Gastrocnemius medialis (tissue), 4 donors: ENCODE measurements around the gene TAS2R9. TPM values are rescaled to one million over a fixed set of nuclear protein-coding genes. Genes with fewer than 3 reads are reported as not detected.

Experiments
- ATAC-seq, 2 donors: fragments of 150-250 bp; one replicate each; pipeline ENCODE4 v1.9.1; 2016
- DNase-seq, 2 donors: peaks; one replicate each; pipeline ENCODE4 v3.0.0-alpha.2; 2019
- H3K27ac ChIP-seq, 4 donors: fragments of 200-600 bp; sonication (generic); 1 replicate in 1 of 4; 2 replicates in 3 of 4; pipeline ENCODE4 v1.5.1; 2016 to 2018; ENCODE audit warnings: mild to moderate bottlenecking in 2 of 4, moderate library complexity in 1 of 4
- H3K27me3 ChIP-seq, 3 donors: fragments of 200-600 bp; sonication (generic) in 2 of 3; 1 replicate in 1 of 3; 2 replicates in 2 of 3; pipeline versions ENCODE4 v1.5.1 to v1.6.0; 2016 to 2019; ENCODE audit warnings: mild to moderate bottlenecking in 1 of 3, moderate library complexity in 1 of 3
- H3K36me3 ChIP-seq, 2 donors: fragments of 200-600 bp; sonication (generic) in 1 of 2; one replicate each; pipeline ENCODE4 v1.5.1; 2017 to 2018
- H3K4me1 ChIP-seq, 2 donors: fragments of 200-600 bp; sonication (generic) in 1 of 2; one replicate each; pipeline ENCODE4 v1.5.1; 2016 to 2017; ENCODE audit warnings: mild to moderate bottlenecking in 2 of 2
- H3K4me3 ChIP-seq, 4 donors: fragments of 200-600 bp; sonication (generic) in 3 of 4; 1 replicate in 1 of 4; 2 replicates in 3 of 4; pipeline ENCODE4 v1.5.1; 2016 to 2019; ENCODE audit warnings: mild to moderate bottlenecking in 2 of 4
- H3K9me3 ChIP-seq, 3 donors: fragments of 200-600 bp; sonication (generic) in 2 of 3; 1 replicate in 1 of 3; 2 replicates in 2 of 3; pipeline ENCODE4 v1.5.1; 2016 to 2019
- POLR2A ChIP-seq, 2 donors: fragments of 450-650 bp; IDR thresholded peaks; one replicate each; pipeline ENCODE4 v1.6.1; 2017; ENCODE audit warnings: antibody characterized with exemption in 2 of 2, mild to moderate bottlenecking in 2 of 2, moderate library complexity in 2 of 2
- in situ Hi-C, 4 donors: fragments of 200-750 bp; cut with MboI; loops; one replicate each; pipeline versions ENCODE4 v1.15.0 to v1.8.0; 2017; ENCODE audit warnings: low sequenced_read_pairs in 4 of 4
- intact Hi-C: fragments of 100-400 bp; cut with DNase I; formaldehyde crosslinking; loops from one replicate; pipeline ENCODE4 v1.15.1; 2023; ENCODE audit warnings: low total_unique reads
- total RNA-seq, 4 donors: library from RNA; depleted of rRNA; stranded (reverse); fragments of >200 nt; gene quantifications; one replicate each; pipeline versions ENCODE4 v1.1.0 to v1.2.3, GENCODE V29; 2016
- TF ChIP-seq, protein P1 (sequence below), 5 experiments: fragments of 450-650 bp in 3 of 5; fragments of 200-600 bp in 2 of 5; sonication (generic) in 2 of 5; IDR thresholded peaks in 4 of 5; conservative IDR thresholded peaks in 1 of 5; 1 replicate in 4 of 5; 2 replicates in 1 of 5; pipeline ENCODE4 v1.5.1; 2016 to 2019; ENCODE audit warnings: antibody characterized with exemption in 5 of 5, mild to moderate bottlenecking in 3 of 5, moderate library complexity in 3 of 5

The TAS2R9 gene
- total RNA-seq, 4 donors from 2014 or later, result 1.1 TPM; not detected in 3

- no peaks in the 10 kb centered on the region for H3K4me1 ChIP-seq
- H3K36me3 ChIP-seq, result no peaks in the 10 kb centered on the region
- no peaks in the 10 kb centered on the region for H3K9me3 ChIP-seq
- ATAC-seq (no peak), DNase-seq (no peak)
- intact Hi-C loops, result no loop called here
- no peak overlapping the region for H3K27ac ChIP-seq
- TF ChIP-seq POLR2A (IDR thresholded peaks at IDR 0.05), result no peak
- TF ChIP-seq, protein P1, sequence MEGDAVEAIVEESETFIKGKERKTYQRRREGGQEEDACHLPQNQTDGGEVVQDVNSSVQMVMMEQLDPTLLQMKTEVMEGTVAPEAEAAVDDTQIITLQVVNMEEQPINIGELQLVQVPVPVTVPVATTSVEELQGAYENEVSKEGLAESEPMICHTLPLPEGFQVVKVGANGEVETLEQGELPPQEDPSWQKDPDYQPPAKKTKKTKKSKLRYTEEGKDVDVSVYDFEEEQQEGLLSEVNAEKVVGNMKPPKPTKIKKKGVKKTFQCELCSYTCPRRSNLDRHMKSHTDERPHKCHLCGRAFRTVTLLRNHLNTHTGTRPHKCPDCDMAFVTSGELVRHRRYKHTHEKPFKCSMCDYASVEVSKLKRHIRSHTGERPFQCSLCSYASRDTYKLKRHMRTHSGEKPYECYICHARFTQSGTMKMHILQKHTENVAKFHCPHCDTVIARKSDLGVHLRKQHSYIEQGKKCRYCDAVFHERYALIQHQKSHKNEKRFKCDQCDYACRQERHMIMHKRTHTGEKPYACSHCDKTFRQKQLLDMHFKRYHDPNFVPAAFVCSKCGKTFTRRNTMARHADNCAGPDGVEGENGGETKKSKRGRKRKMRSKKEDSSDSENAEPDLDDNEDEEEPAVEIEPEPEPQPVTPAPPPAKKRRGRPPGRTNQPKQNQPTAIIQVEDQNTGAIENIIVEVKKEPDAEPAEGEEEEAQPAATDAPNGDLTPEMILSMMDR (IDR thresholded peaks at IDR 0.05 in 4 of 5, conservative IDR thresholded peaks at IDR 0.05 in 1 of 5), result no peak
- in situ Hi-C loops, result no loop called here
- H3K4me3 ChIP-seq, result no peak overlapping the region
- no peaks in the 10 kb centered on the region for H3K27me3 ChIP-seq
Observed at GRCh38 chr12:10783252-10783651, 26.7 kb downstream of the TAS2R9 start.

DNA sequence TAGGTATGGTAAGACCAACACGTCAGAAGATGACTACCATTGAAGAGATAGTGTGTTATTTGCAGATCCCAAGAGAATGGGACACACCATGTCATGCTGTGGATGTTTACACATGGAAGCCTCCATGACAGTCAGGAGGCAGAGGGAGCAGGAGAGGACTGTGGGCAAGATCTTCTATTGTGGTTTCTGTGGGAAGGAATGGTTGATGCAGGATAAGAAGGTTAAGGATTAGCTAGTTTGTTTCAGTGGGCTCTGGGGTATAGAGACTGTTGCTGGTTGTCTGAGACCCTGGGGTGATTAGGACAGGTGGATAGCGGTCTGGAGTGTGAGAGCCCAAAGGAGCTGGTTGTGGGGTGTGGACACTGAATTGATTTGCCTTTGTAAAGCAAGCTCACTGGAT lies 30.9 kb downstream of the TAS2R9 start:
- ATAC-seq (no peak), DNase-seq (no peak)
- in situ Hi-C loops, result loop anchor here in 3 of 4 donors (5.0 to 10.0 kb wide), 3 partner anchors 426 to 708 kb away; no protein-coding TSS in a partner anchor
- Histone ChIP-seq H3K4me1 (no peaks in the 10 kb centered on the region), H3K27ac (no peak overlapping the region), H3K36me3 (no peaks in the 10 kb centered on the region), H3K4me3 (no peak overlapping the region), H3K27me3 (no peaks in the 10 kb centered on the region), H3K9me3 (no peaks in the 10 kb centered on the region)
- intact Hi-C loops, result no loop called here
- no peak for TF ChIP-seq POLR2A (IDR thresholded peaks at IDR 0.05)
- TF ChIP-seq, protein P1 (IDR thresholded peaks at IDR 0.05 in 4 of 5, conservative IDR thresholded peaks at IDR 0.05 in 1 of 5), result no peak

DNA sequence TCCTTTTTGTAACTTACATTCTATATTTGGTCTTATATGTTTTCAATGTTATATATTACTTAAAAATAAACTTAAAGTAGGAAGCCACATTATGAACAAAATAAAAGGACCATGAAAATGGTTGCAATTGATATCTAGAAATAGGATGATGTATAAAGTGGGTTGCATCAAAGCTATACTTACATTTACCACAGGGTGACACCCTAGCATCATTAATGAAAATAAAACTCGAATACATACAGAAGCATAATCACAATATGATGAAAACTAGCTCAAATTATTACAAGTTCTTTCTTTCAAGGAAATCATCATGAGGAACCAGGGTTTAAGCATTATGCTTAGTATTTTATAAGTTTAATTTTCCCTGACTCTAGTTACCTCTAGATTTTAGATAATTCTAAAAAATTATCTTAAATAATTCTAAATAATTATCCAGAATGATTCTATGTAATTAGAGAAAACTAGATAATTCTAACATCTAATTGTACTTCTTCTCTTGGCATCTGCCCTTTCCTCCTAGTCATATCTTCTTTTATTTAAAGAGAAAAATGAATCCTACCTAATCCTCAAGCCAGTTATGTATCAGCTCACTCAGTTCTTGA lies 38.7 kb downstream of the TAS2R9 start:
- DNase-seq (no peak), ATAC-seq (no peak)
- no peak for TF ChIP-seq POLR2A (IDR thresholded peaks at IDR 0.05)
- TF ChIP-seq, protein P1 (IDR thresholded peaks at IDR 0.05 in 4 of 5, conservative IDR thresholded peaks at IDR 0.05 in 1 of 5), result peak; percentile 48 to 84 (median 63)
- Histone ChIP-seq H3K27me3 (peaks cover 0 to 8% (median 0%) of the 10 kb centered on the region in 3 donors), H3K4me1 (no peaks in the 10 kb centered on the region), H3K36me3 (no peaks in the 10 kb centered on the region), H3K9me3 (no peaks in the 10 kb centered on the region), H3K4me3 (no peak overlapping the region), H3K27ac (no peak overlapping the region)
- in situ Hi-C loops (loop anchor here in 3 of 4 donors (5.0 to 10.0 kb wide), 4 partner anchors 426 to 716 kb away; no protein-coding TSS in a partner anchor), intact Hi-C loops (loop anchor here (1.0 to 2.0 kb wide), 2 partner anchors 428 to 716 kb away; no protein-coding TSS in a partner anchor)

GRCh38 chr12:10759657-10760056 lies 50.3 kb downstream of the TAS2R9 start:
- no peak for TF ChIP-seq POLR2A (IDR thresholded peaks at IDR 0.05)
- TF ChIP-seq, protein P1 (IDR thresholded peaks at IDR 0.05 in 4 of 5, conservative IDR thresholded peaks at IDR 0.05 in 1 of 5), result no peak
- ATAC-seq, result no peak
- Histone ChIP-seq H3K4me3 (no peak overlapping the region), H3K27ac (no peak overlapping the region), H3K27me3 (peaks cover 0 to 13% (median 0%) of the 10 kb centered on the region in 3 donors), H3K4me1 (no peaks in the 10 kb centered on the region), H3K36me3 (no peaks in the 10 kb centered on the region), H3K9me3 (peaks cover 0 to 10% (median 0%) of the 10 kb centered on the region in 3 donors)
- DNase-seq, result no peak
- intact Hi-C loops, result no loop called here
- in situ Hi-C loops, result loop anchor here in 2 of 4 donors (10.0 kb wide), 3 partner anchors 75 to 525 kb away; no protein-coding TSS in a partner anchor

Other genes starting within 250 kb of the TAS2R9 start
- gene MAGOHB, start 196.6 kb downstream of the TAS2R9 start, total RNA-seq, result 1 to 10 TPM in 3 of 4 donors, under 1 TPM in 1; 0.80 to 6.3 (median 3.8) TPM
- gene STYK1, start 136.1 kb downstream of the TAS2R9 start, total RNA-seq, result under 1 TPM in 1 of 4 donors, not detected in 3; 0.12 TPM
- 1,000 to 10,000 TPM; 3,451 to 6,393 (median 4,786) TPM for gene YBX3, start 86.8 kb downstream of the TAS2R9 start, total RNA-seq
- gene TAS2R7, start 7.5 kb downstream of the TAS2R9 start, total RNA-seq, result not detected
- gene TAS2R8, start 2.9 kb downstream of the TAS2R9 start, total RNA-seq, result under 1 TPM in 1 of 4 donors, not detected in 3; 0.36 TPM
- gene TAS2R10, start 16.2 kb upstream of the TAS2R9 start, total RNA-seq, result under 1 TPM in 1 of 4 donors, not detected in 3; 0.51 TPM
- gene PRR4, start 39.3 kb upstream of the TAS2R9 start, total RNA-seq, result 1 to 10 TPM in 2 of 4 donors, not detected in 2; 1.2 to 3.5 TPM
- 10 to 100 TPM in 1 of 4 donors, 1 to 10 TPM in 3; 2.2 to 21.0 (median 2.9) TPM for gene PRH1, start 74.1 kb upstream of the TAS2R9 start, total RNA-seq
- 1 to 10 TPM in 1 of 4 donors, under 1 TPM in 1, not detected in 2; 0.26 to 3.8 TPM for gene TAS2R13, start 99.4 kb upstream of the TAS2R9 start, total RNA-seq
- gene PRH2, start 119.1 kb upstream of the TAS2R9 start, total RNA-seq, result not detected
- gene TAS2R14, start 129.1 kb upstream of the TAS2R9 start, total RNA-seq, result 1 to 10 TPM in 1 of 4 donors, under 1 TPM in 2, not detected in 1; 0.27 to 3.0 (median 0.29) TPM
- gene TAS2R50, start 176.7 kb upstream of the TAS2R9 start, total RNA-seq, result 1 to 10 TPM in 1 of 4 donors, not detected in 3; 4.9 TPM
- 1 to 10 TPM in 1 of 4 donors, under 1 TPM in 1, not detected in 2; 0.53 to 3.6 TPM for gene TAS2R20, start 188.1 kb upstream of the TAS2R9 start, total RNA-seq
- gene TAS2R19, start 212.5 kb upstream of the TAS2R9 start, total RNA-seq, result 1 to 10 TPM in 1 of 4 donors, not detected in 3; 2.5 TPM
- 1 to 10 TPM in 2 of 4 donors, not detected in 2; 3.5 to 3.6 TPM for gene TAS2R31, start 221.2 kb upstream of the TAS2R9 start, total RNA-seq